Left ventricle myocardium inferior (tissue), 1 donor: ENCODE results near the gene EVI5. TPM values are rescaled to one million over a fixed set of nuclear protein-coding genes. Genes with fewer than 3 reads are reported as not detected.

Experiments used
- DNase-seq: peaks from one replicate; pipeline ENCODE4 v3.0.0-alpha.2; 2020
- H3K27ac ChIP-seq: fragments of 200-600 bp; replicated peaks from 2 replicates; pipeline ENCODE4 v1.8.0; 2021
- H3K27me3 ChIP-seq: fragments of 200-600 bp; 2 replicates; pipeline ENCODE4 v1.8.0; 2021; ENCODE audit warnings: low read depth
- H3K36me3 ChIP-seq: fragments of 200-600 bp; 2 replicates; pipeline ENCODE4 v1.8.0; 2021
- H3K4me1 ChIP-seq: fragments of 200-600 bp; 2 replicates; pipeline ENCODE4 v1.8.0; 2021
- H3K4me3 ChIP-seq: fragments of 200-600 bp; 2 replicates; pipeline ENCODE4 v1.8.0; 2021; ENCODE audit warnings: mild to moderate bottlenecking, moderate library complexity
- H3K9me3 ChIP-seq: fragments of 200-600 bp; replicated peaks from 2 replicates; pipeline ENCODE4 v1.8.0; 2021
- CTCF ChIP-seq: fragments of 200-600 bp; IDR thresholded peaks from 2 replicates; pipeline ENCODE4 v1.8.0; 2021; ENCODE audit warnings: antibody characterized with exemption, mild to moderate bottlenecking, borderline replicate concordance
- intact Hi-C: fragments of 100-400 bp; cut with micrococcal nuclease; formaldehyde crosslinking; loops from one replicate; pipeline ENCODE4 v1.11.0; 2022
- total RNA-seq: library from RNA; stranded (reverse); fragmentation: NEBNext Ultra II Directional; extraction: Animal tissue kit (Norgen Biotek cat#: 25700); gene quantifications from one replicate; pipeline ENCODE4 v1.2.1, GENCODE V29; 2021
- donor health status: DM: no; HTN: yes; CAD: no; lungs with severe emphysema.

EVI5 gene
- total RNA-seq, 1 donor from 2014 or later, result 30.4 TPM

- Histone ChIP-seq H3K27me3 (no peaks in the 10 kb centered on the region), H3K27ac (no peak overlapping the region), H3K36me3 (no peaks in the 10 kb centered on the region), H3K4me3 (no peak overlapping the region), H3K4me1 (no peaks in the 10 kb centered on the region), H3K9me3 (no peaks in the 10 kb centered on the region)
- intact Hi-C loops, result no loop called here
- TF ChIP-seq CTCF, result no peak
- DNase-seq, result no peak
These were observed 281.0 kb downstream of the EVI5 start for GRCh38 chr1:92503926-92504285.

- Histone ChIP-seq H3K27ac (no peak overlapping the region), H3K4me1 (no peaks in the 10 kb centered on the region), H3K36me3 (no peaks in the 10 kb centered on the region), H3K4me3 (no peak overlapping the region), H3K9me3 (no peaks in the 10 kb centered on the region), H3K27me3 (no peaks in the 10 kb centered on the region)
- intact Hi-C loops, result no loop called here
- no peak for TF ChIP-seq CTCF
- no peak for DNase-seq
These were observed 281.6 kb downstream of the EVI5 start for GRCh38 chr1:92503043-92503925.

GRCh38 chr1:92502247-92502646 is 282.7 kb downstream of the EVI5 start:
- TF ChIP-seq CTCF, result no peak
- H3K27ac ChIP-seq, result no peak overlapping the region
- no peaks in the 10 kb centered on the region for H3K36me3 ChIP-seq
- H3K27me3 ChIP-seq, result peaks cover 4% of the 10 kb centered on the region
- no peaks in the 10 kb centered on the region for H3K4me1 ChIP-seq
- intact Hi-C loops, result no loop called here
- DNase-seq, result no peak
- H3K9me3 ChIP-seq, result no peaks in the 10 kb centered on the region
- no peak overlapping the region for H3K4me3 ChIP-seq

GRCh38 chr1:92500552-92500951 is 284.4 kb downstream of the EVI5 start:
- Histone ChIP-seq H3K4me1 (no peaks in the 10 kb centered on the region), H3K27ac (no peak overlapping the region)
- intact Hi-C loops, result no loop called here

GRCh38 chr1:92495392-92496063 is 289.4 kb downstream of the EVI5 start:
- no peaks in the 10 kb centered on the region for H3K36me3 ChIP-seq
- H3K27me3 ChIP-seq, result peaks cover 10% of the 10 kb centered on the region
- H3K27ac ChIP-seq, result no peak overlapping the region
- intact Hi-C loops, result no loop called here
- H3K4me1 ChIP-seq, result no peaks in the 10 kb centered on the region
- no peak for DNase-seq
- no peak for TF ChIP-seq CTCF
- no peak overlapping the region for H3K4me3 ChIP-seq
- no peaks in the 10 kb centered on the region for H3K9me3 ChIP-seq

More at GRCh38 chr1:92500552-92500951, 284.4 kb downstream of the EVI5 start:
- no peak for TF ChIP-seq CTCF
- no peaks in the 10 kb centered on the region for H3K9me3 ChIP-seq
- H3K27me3 ChIP-seq, result peaks cover 10% of the 10 kb centered on the region
- H3K4me3 ChIP-seq, result no peak overlapping the region
- H3K36me3 ChIP-seq, result no peaks in the 10 kb centered on the region
- no peak for DNase-seq
